HepG2 (cell line): ENCODE measurements around the gene CCDC88C. TPM values are rescaled to one million over a fixed set of nuclear protein-coding genes. Genes with fewer than 3 reads are reported as not detected.
A peak's percentile ranks its signal among the peaks of the same experiment; 100 is the strongest.

Experiments used
- ATF7 ChIP-seq, 2 experiments: fragments of 450-650 bp in 1 of 2; sonication (generic) in 1 of 2; formaldehyde crosslinking in 1 of 2; IDR thresholded peaks; 2 replicates each; pipeline versions ENCODE4 v1.4.0 to v1.6.1; 2016 to 2020; ENCODE audit warnings: antibody characterized with exemption in 1 of 2, mild to moderate bottlenecking in 1 of 2, missing genetic modification reagents in 1 of 2
- BRF2 ChIP-seq: sonication (generic); formaldehyde crosslinking; IDR thresholded peaks from 2 replicates; pipeline ENCODE4 v1.8.1; 2022; ENCODE audit warnings: mild to moderate bottlenecking, missing genetic modification reagents
- DNMT1 ChIP-seq: sonication (generic); formaldehyde crosslinking; IDR thresholded peaks from 2 replicates; pipeline ENCODE4 v1.5.1; 2020; ENCODE audit warnings: mild to moderate bottlenecking, missing genetic modification reagents
- ESRRA ChIP-seq: sonication (generic); formaldehyde crosslinking; IDR thresholded peaks from 2 replicates; pipeline ENCODE4 v1.5.1; 2020; ENCODE audit warnings: mild to moderate bottlenecking, low read depth, missing genetic modification reagents
- HDAC2 ChIP-seq: sonication (generic); formaldehyde crosslinking; IDR thresholded peaks from 2 replicates; pipeline ENCODE4 v1.4.0; 2020; ENCODE audit warnings: missing genetic modification reagents
- HNF1A ChIP-seq, 2 experiments: sonication (generic) in 1 of 2; formaldehyde crosslinking in 1 of 2; IDR thresholded peaks; 2 replicates each; pipeline versions ENCODE4 v1.4.0 to v1.6.1; 2016 to 2020; ENCODE audit warnings: borderline replicate concordance in 1 of 2, low read depth in 1 of 2, mild to moderate bottlenecking in 1 of 2, missing genetic modification reagents in 1 of 2
- HNF1B ChIP-seq: sonication (generic); formaldehyde crosslinking; IDR thresholded peaks from 2 replicates; pipeline ENCODE4 v1.5.1; 2020; ENCODE audit warnings: mild to moderate bottlenecking, moderate library complexity, missing genetic modification reagents
- MAX ChIP-seq: IDR thresholded peaks from 2 replicates; pipeline ENCODE4 v1.6.1; 2012; ENCODE audit warnings: inconsistent platforms
- MTF1 ChIP-seq: sonication (generic); formaldehyde crosslinking; IDR thresholded peaks from 2 replicates; pipeline ENCODE4 v1.5.0; 2020; ENCODE audit warnings: missing genetic modification reagents
- NFE2L2 ChIP-seq: fragments of 150-350 bp; IDR thresholded peaks from 2 replicates; pipeline ENCODE4 v1.6.1; 2014; ENCODE audit warnings: low read length
- NFRKB ChIP-seq: fragments of 450-650 bp; IDR thresholded peaks from 2 replicates; pipeline ENCODE4 v1.6.1; 2017
- PHB2 ChIP-seq: fragments of 450-650 bp; IDR thresholded peaks from 2 replicates; pipeline ENCODE4 v1.6.1; 2018; ENCODE audit not compliant: partially characterized antibody
- SATB2 ChIP-seq: sonication (generic); formaldehyde crosslinking; IDR thresholded peaks from 2 replicates; pipeline ENCODE4 v1.5.0; 2020; ENCODE audit warnings: missing genetic modification reagents
- SKI ChIP-seq: fragments of 450-650 bp; IDR thresholded peaks from one replicate; pipeline ENCODE4 v1.6.1; 2018; ENCODE audit warnings: mild to moderate bottlenecking; ENCODE audit not compliant: partially characterized antibody
- THAP7 ChIP-seq: sonication (generic); formaldehyde crosslinking; IDR thresholded peaks from 2 replicates; pipeline ENCODE4 v1.8.1; 2023; ENCODE audit warnings: mild to moderate bottlenecking, missing genetic modification reagents
- TMF1 ChIP-seq: sonication (generic); formaldehyde crosslinking; IDR thresholded peaks from 2 replicates; pipeline ENCODE4 v1.8.1; 2022; ENCODE audit warnings: low read depth, missing genetic modification reagents
- ZNF124 ChIP-seq: sonication (generic); formaldehyde crosslinking; IDR thresholded peaks from 2 replicates; pipeline ENCODE4 v1.4.0; 2020; ENCODE audit warnings: missing genetic modification reagents
- ZNF24 ChIP-seq: fragments of 450-650 bp; IDR thresholded peaks from 2 replicates; pipeline ENCODE4 v1.6.1; 2017; ENCODE audit warnings: antibody characterized with exemption, mild to moderate bottlenecking
- ZNF30 ChIP-seq: sonication (generic); formaldehyde crosslinking; IDR thresholded peaks from 2 replicates; pipeline ENCODE4 v1.5.0; 2020; ENCODE audit warnings: mild to moderate bottlenecking, missing genetic modification reagents
- ZNF431 ChIP-seq: sonication (generic); formaldehyde crosslinking; IDR thresholded peaks from 2 replicates; pipeline ENCODE4 v1.9.0; 2022; ENCODE audit warnings: missing genetic modification reagents, low read depth, mild to moderate bottlenecking, borderline replicate concordance
- ZNF598 ChIP-seq: sonication (generic); formaldehyde crosslinking; IDR thresholded peaks from 2 replicates; pipeline ENCODE4 v1.5.1; 2020; ENCODE audit warnings: mild to moderate bottlenecking, missing genetic modification reagents, borderline replicate concordance
- ZNF747 ChIP-seq: sonication (generic); formaldehyde crosslinking; IDR thresholded peaks from 2 replicates; pipeline ENCODE4 v1.8.1; 2023; ENCODE audit warnings: missing genetic modification reagents, mild to moderate bottlenecking, borderline replicate concordance
- ZNF841 ChIP-seq: sonication (generic); formaldehyde crosslinking; IDR thresholded peaks from 2 replicates; pipeline ENCODE4 v1.8.1; 2023; ENCODE audit warnings: missing genetic modification reagents, borderline replicate concordance
- polyA plus RNA-seq, 8 experiments: library from polyadenylated mRNA; depleted of rRNA in 3 of 8; stranded (reverse) in 7 of 8; unstranded in 1 of 8; fragments of >200 nt; fragmentation: Illumina TruSeq in 4 of 8; extraction: Trizol in 4 of 8; gene quantifications; 2 replicates each; pipeline versions ENCODE4 v1.2.1 to v1.2.3, GENCODE V29; 2011 to 2016; ENCODE audit warnings: low read depth in 4 of 8, missing spikeins in 1 of 8, mixed read lengths in 1 of 8; ENCODE audit not compliant: insufficient read depth in 1 of 8
- total RNA-seq, 5 experiments: library from RNA; depleted of rRNA; stranded (reverse); fragments of >200 nt; fragmentation: Illumina TruSeq; extraction: Trizol; gene quantifications; 2 replicates each; pipeline ENCODE4 v1.2.3, GENCODE V29; 2016; ENCODE audit warnings: low read depth in 1 of 5

CCDC88C gene
- total and polyA plus RNA-seq, 2 of the 13 experiments (the other 11 are each of a cell fraction or from before 2014, with no cell fraction given): 3.6 to 11.7 TPM

- no peak for TF ChIP-seq HNF1B (CRISPR knock-in tag)
- no peak for TF ChIP-seq NFE2L2
- TF ChIP-seq HNF1A (IDR thresholded peaks at IDR 0.05; ENCODE audit: low read depth): no peak
- peak; percentile 66; the same call in 1 of the 2 replicates for TF ChIP-seq HNF1A (CRISPR knock-in tag; IDR thresholded peaks at IDR 0.05; ENCODE audit: borderline replicate concordance)
- TF ChIP-seq HDAC2 (CRISPR knock-in tag): no peak
- TF ChIP-seq PHB2: no peak
- peak; percentile 63; the same call in 1 of the 2 replicates for TF ChIP-seq SATB2 (CRISPR knock-in tag)
- peak; percentile 10 for TF ChIP-seq SKI
- TF ChIP-seq BRF2: peak; percentile 70; the same call in 1 of the 2 replicates
- TF ChIP-seq THAP7 (CRISPR knock-in tag): peak; percentile 55; the same call in 1 of the 2 replicates
- TF ChIP-seq ZNF431: peak; percentile 85; the same call in 1 of the 2 replicates
- peak; percentile 85; the same call in 1 of the 2 replicates for TF ChIP-seq ZNF30
- peak; percentile 64; the same call in 1 of the 2 replicates for TF ChIP-seq DNMT1 (CRISPR knock-in tag)
- TF ChIP-seq ZNF747: 0 out of 2 replicates have a peak, but pooled peaks have one; percentile 10
- TF ChIP-seq ATF7 (IDR thresholded peaks at IDR 0.05): no peak
- 0 out of 2 replicates have a peak, but pooled peaks have one; percentile 32 for TF ChIP-seq ATF7 (CRISPR knock-in tag; IDR thresholded peaks at IDR 0.05)
- TF ChIP-seq ZNF124 (CRISPR knock-in tag): no peak
- no peak for TF ChIP-seq NFRKB
- peak; percentile 97 for TF ChIP-seq TMF1
- no peak for TF ChIP-seq ZNF598 (CRISPR knock-in tag)
- peak; percentile 90 for TF ChIP-seq ZNF841 (CRISPR knock-in tag)
- TF ChIP-seq ZNF24: no peak
- TF ChIP-seq ESRRA (CRISPR knock-in tag): peak; percentile 72; the same call in 1 of the 2 replicates
- TF ChIP-seq MAX: peak; percentile 98
- 0 out of 2 replicates have a peak, but pooled peaks have one; percentile 58 for TF ChIP-seq MTF1
These were observed 365 bp upstream of the CCDC88C start (continued) for GRCh38 chr14:91417983-91418386.
